ENCODE measurements around the gene RFX8. TPM values are rescaled to one million over a fixed set of nuclear protein-coding genes. Genes with fewer than 3 reads are reported as not detected.

Gene RFX8
- total RNA-seq, 1 experiment from 2014 or later, result 0.77 TPM

DNA sequence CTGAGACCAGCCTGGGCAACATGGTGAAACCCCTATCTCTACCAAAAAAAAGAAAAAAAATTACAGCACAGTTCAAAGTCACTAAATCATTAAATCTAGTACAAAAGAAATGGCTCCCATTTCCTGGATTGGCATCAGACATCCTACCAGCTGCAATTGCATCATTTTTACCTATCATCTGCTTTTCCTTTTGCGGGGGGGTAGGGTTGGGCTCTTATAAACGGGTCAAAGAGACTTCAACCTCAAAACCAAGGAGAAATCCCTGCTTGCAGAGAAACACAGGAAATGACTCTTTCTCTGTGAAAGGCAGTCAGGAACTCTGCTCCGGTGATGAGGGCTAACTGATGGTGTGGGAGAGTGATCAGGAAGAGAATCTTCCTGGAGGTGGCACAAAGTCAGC, 45.3 kb upstream of the RFX8 start:
- H3K9ac ChIP-seq (ENCODE audit: low read length), result peak overlapping the region; percentile 94
- no peaks in the 10 kb centered on the region for H3K27me3 ChIP-seq (ENCODE audit: low read length)
- H2AFZ ChIP-seq (ENCODE audit: low read length), result peak overlapping the region; percentile 65
- H3K9me2 ChIP-seq (replicated peaks; ENCODE audit: low read length), result no peaks in the 10 kb centered on the region
- no peak for TF ChIP-seq EZH2 (IDR thresholded peaks at IDR 0.05; ENCODE audit: low read length, unreplicated experiment)
- no peak for TF ChIP-seq EZH2phosphoT487 (IDR thresholded peaks at IDR 0.05; ENCODE audit: borderline replicate concordance, low read length)
- TF ChIP-seq, protein P1, sequence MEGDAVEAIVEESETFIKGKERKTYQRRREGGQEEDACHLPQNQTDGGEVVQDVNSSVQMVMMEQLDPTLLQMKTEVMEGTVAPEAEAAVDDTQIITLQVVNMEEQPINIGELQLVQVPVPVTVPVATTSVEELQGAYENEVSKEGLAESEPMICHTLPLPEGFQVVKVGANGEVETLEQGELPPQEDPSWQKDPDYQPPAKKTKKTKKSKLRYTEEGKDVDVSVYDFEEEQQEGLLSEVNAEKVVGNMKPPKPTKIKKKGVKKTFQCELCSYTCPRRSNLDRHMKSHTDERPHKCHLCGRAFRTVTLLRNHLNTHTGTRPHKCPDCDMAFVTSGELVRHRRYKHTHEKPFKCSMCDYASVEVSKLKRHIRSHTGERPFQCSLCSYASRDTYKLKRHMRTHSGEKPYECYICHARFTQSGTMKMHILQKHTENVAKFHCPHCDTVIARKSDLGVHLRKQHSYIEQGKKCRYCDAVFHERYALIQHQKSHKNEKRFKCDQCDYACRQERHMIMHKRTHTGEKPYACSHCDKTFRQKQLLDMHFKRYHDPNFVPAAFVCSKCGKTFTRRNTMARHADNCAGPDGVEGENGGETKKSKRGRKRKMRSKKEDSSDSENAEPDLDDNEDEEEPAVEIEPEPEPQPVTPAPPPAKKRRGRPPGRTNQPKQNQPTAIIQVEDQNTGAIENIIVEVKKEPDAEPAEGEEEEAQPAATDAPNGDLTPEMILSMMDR (conservative IDR thresholded peaks at IDR 0.05; ENCODE audit: low read depth, low read length), result no peak
- peak overlapping the region; percentile 58 for H3K4me2 ChIP-seq (ENCODE audit: low read length)
- H3K4me1 ChIP-seq (ENCODE audit: insufficient read depth, low read length), result peaks cover 50% of the 10 kb centered on the region
- BruUV-seq (replicated peaks), result no TSS peak
- no peaks in the 10 kb centered on the region for H3K9me3 ChIP-seq (ENCODE audit: low read length)
- H3K79me2 ChIP-seq (ENCODE audit: low read length), result no peaks in the 10 kb centered on the region
- peaks cover 9% of the 10 kb centered on the region for H3F3A ChIP-seq (ENCODE audit: low read length, unreplicated experiment)
- peak overlapping the region; percentile 100 for H3K27ac ChIP-seq (ENCODE audit: low read length)
- DNase-seq (peak; percentile 90), ATAC-seq (peak; percentile 30)
- POLR2A ChIA-PET (ENCODE audit: unreplicated experiment), result interaction anchor here (0.7 kb wide), 1 partner anchor 192 kb away, joined by 15 read pairs; no protein-coding TSS in a partner anchor
- no peaks in the 10 kb centered on the region for H4K20me1 ChIP-seq (ENCODE audit: low read length)
- intact Hi-C loops (cut with micrococcal nuclease), result loop anchor here (1.0 kb wide), 1 partner anchor 177 kb away; the partner anchor contains the start of gene MAP4K4
- H3K36me3 ChIP-seq (ENCODE audit: low read depth, low read length), result peaks cover 4% of the 10 kb centered on the region; the same call in 1 of the 2 replicates
- H3K4me3 ChIP-seq (ENCODE audit: low read length), result no peak overlapping the region
- CTCF ChIA-PET, result no interaction called here

DNA sequence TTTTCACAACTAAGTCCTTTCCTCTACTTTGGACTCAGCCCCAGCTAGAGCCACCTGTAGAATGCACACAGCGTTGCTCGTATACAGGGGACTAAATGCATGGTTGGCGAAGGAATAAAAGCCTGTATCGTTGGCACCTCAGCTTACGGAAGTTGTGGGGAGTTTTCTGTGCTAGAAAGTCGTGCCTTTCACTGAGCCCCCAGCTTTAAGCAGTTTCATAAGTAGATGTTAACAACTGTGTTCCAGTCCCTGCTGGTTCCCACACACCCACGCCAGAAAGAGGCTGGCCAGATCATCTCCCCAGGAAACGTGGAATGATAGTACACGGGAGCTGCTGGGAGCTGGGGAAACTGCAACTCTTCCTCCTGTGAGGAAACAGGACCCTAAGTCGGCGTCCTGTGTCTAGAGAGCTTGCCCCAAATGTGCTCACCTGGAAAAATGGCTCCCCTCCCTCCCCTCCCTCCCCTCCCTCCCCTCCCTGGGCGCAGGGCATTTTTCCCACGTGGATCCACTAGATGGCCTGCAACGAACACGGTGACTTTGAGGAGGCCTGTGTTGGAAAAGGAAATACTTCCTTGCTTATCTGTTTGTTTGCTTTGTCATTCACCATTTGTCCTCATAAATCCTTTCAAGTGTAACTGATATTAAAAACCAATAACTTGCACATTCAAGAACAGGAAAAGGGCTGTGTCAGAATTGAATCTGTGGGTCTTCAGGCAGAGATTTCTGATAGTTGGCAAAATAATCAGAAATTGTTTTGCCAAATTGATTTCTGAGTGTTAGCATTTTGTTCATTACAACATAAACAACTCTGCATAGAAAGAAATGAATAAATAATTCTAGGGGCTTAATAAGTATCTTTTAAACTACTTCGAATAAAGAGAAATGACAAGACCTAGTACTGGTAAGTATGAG, 43.9 kb upstream of the RFX8 start:
- ChIA-PET CTCF (interaction anchor here (0.9 to 1.7 kb wide), 3 partner anchors 100 to 313 kb away, joined by 4 to 7 read pairs (median 4); no protein-coding TSS in a partner anchor), POLR2A (ENCODE audit: unreplicated experiment) (interaction anchor here (0.6 kb wide), 4 partner anchors 72 to 240 kb away, joined by 3 to 9 read pairs (median 3); no protein-coding TSS in a partner anchor)
- Histone ChIP-seq H3K36me3 (ENCODE audit: low read depth, low read length) (peaks cover 4% of the 10 kb centered on the region; the same call in 1 of the 2 replicates), H4K20me1 (ENCODE audit: low read length) (no peaks in the 10 kb centered on the region), H3K9ac (ENCODE audit: low read length) (peak overlapping the region; percentile 94), H3K4me3 (ENCODE audit: low read length) (peak overlapping the region; percentile 46), H3K4me1 (ENCODE audit: insufficient read depth, low read length) (peaks cover 53% of the 10 kb centered on the region), H3K79me2 (ENCODE audit: low read length) (no peaks in the 10 kb centered on the region), H2AFZ (ENCODE audit: low read length) (peak overlapping the region; percentile 51; the same call in 1 of the 2 replicates), H3K4me2 (ENCODE audit: low read length) (peak overlapping the region; percentile 84), H3K27ac (ENCODE audit: low read length) (peak overlapping the region; percentile 100), H3K9me2 (replicated peaks; ENCODE audit: low read length) (no peaks in the 10 kb centered on the region), H3K27me3 (ENCODE audit: low read length) (no peaks in the 10 kb centered on the region), H3K9me3 (ENCODE audit: low read length) (no peaks in the 10 kb centered on the region), H3F3A (ENCODE audit: low read length, unreplicated experiment) (peaks cover 9% of the 10 kb centered on the region)
- BruUV-seq (replicated peaks), result TSS peak; percentile 57
- ATAC-seq, result peak; percentile 43
- DNase-seq, result peak; percentile 94
- intact Hi-C loops (cut with micrococcal nuclease), result loop anchor here (1.0 to 5.0 kb wide), 7 partner anchors 57 to 363 kb away; no protein-coding TSS in a partner anchor
- TF ChIP-seq, protein P1 (conservative IDR thresholded peaks at IDR 0.05; ENCODE audit: low read depth, low read length), result peak; percentile 67
- TF ChIP-seq EZH2phosphoT487 (IDR thresholded peaks at IDR 0.05; ENCODE audit: borderline replicate concordance, low read length), result no peak

Measured in PC-3 (cell line).